Thyroid gland (tissue), 4 donors: ENCODE results near the gene RAB30.

Experiments used
- POLR2A ChIP-seq, 2 donors: fragments of 450-650 bp; IDR thresholded peaks; one replicate each; pipeline ENCODE4 v1.6.1; 2017; ENCODE audit warnings: antibody characterized with exemption in 2 of 2, mild to moderate bottlenecking in 2 of 2, moderate library complexity in 1 of 2
- TF ChIP-seq, protein P1 (sequence below), 6 experiments: fragments of 200-600 bp in 3 of 6; fragments of 450-650 bp in 3 of 6; sonication (generic) in 3 of 6; IDR thresholded peaks; one replicate each; pipeline ENCODE4 v1.5.1; 2016 to 2019; ENCODE audit warnings: antibody characterized with exemption in 6 of 6, mild to moderate bottlenecking in 2 of 6, inconsistent platforms in 1 of 6, moderate library complexity in 1 of 6

DNA sequence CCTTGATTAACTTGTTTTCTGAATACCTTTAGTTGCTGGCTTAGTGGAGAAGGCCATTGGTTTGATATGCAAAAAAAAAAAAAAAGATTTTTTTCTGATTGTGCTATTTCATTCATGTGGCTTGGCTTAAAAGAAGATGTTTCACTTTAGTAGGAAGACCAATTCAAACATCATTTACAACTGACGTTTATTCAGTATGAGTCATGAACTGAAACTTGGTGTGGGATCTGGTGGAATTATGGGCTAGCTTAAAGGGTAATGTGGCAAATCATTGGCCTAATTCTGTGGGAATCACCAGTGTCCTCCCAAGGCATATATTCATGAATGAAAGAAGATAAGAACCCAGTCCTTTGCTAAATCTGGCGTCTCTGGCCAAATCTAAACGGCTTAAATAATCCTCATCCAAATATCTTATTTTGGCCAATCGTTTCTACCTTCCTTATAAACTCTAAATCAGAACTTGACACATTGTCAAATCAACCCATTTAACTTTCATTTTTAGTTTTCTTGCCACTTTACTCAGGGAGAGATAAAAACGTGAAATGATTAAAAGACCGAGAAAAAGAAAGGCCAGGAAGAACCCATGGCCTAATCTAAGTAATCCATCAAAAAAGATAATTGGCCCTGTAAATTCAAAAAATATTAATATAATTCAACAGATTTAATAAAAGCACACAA is 93.1 kb downstream of the RAB30 start:
- TF ChIP-seq, protein P1, sequence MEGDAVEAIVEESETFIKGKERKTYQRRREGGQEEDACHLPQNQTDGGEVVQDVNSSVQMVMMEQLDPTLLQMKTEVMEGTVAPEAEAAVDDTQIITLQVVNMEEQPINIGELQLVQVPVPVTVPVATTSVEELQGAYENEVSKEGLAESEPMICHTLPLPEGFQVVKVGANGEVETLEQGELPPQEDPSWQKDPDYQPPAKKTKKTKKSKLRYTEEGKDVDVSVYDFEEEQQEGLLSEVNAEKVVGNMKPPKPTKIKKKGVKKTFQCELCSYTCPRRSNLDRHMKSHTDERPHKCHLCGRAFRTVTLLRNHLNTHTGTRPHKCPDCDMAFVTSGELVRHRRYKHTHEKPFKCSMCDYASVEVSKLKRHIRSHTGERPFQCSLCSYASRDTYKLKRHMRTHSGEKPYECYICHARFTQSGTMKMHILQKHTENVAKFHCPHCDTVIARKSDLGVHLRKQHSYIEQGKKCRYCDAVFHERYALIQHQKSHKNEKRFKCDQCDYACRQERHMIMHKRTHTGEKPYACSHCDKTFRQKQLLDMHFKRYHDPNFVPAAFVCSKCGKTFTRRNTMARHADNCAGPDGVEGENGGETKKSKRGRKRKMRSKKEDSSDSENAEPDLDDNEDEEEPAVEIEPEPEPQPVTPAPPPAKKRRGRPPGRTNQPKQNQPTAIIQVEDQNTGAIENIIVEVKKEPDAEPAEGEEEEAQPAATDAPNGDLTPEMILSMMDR (IDR thresholded peaks at IDR 0.05), result no peak
- no peak for TF ChIP-seq POLR2A (IDR thresholded peaks at IDR 0.05)
